HepG2 (cell line): Measurements from ENCODE around the gene KRTAP5-6. TPM values are rescaled to one million over a fixed set of nuclear protein-coding genes. Genes with fewer than 3 reads are reported as not detected.

Experiments
- HDAC1 ChIP-seq: sonication (generic); formaldehyde crosslinking; IDR thresholded peaks from 2 replicates; pipeline ENCODE4 v1.5.1; 2020; ENCODE audit warnings: mild to moderate bottlenecking, missing genetic modification reagents
- HIVEP1 ChIP-seq: sonication (generic); formaldehyde crosslinking; IDR thresholded peaks from 2 replicates; pipeline ENCODE4 v1.4.0; 2020; ENCODE audit warnings: mild to moderate bottlenecking, missing genetic modification reagents
- MLX ChIP-seq: IDR thresholded peaks from 2 replicates; pipeline ENCODE4 v1.6.1; 2016
- NONO ChIP-seq, 2 experiments: fragments of 450-650 bp in 1 of 2; sonication (generic) in 1 of 2; formaldehyde crosslinking in 1 of 2; IDR thresholded peaks in 1 of 2; conservative IDR thresholded peaks in 1 of 2; 2 replicates each; pipeline versions ENCODE4 v1.6.1 to v1.8.0; 2017 to 2022; ENCODE audit warnings: mild to moderate bottlenecking in 1 of 2, missing genetic modification reagents in 1 of 2, moderate library complexity in 1 of 2
- PCBP2 ChIP-seq: fragments of 200-400 bp; formaldehyde crosslinking; optimal IDR thresholded peaks from 2 replicates; pipeline ENCODE3; 2018; ENCODE audit warnings: low read length, low read depth; ENCODE audit not compliant: poor library complexity, severe bottlenecking
- SMAD3 ChIP-seq: sonication (generic); formaldehyde crosslinking; IDR thresholded peaks from 2 replicates; pipeline ENCODE4 v1.4.0; 2020; ENCODE audit warnings: missing genetic modification reagents
- SOX13 ChIP-seq, 3 experiments: fragments of 450-650 bp in 1 of 3; sonication (generic) in 1 of 3; formaldehyde crosslinking in 1 of 3; IDR thresholded peaks in 2 of 3; conservative IDR thresholded peaks in 1 of 3; 2 replicates each; pipeline versions ENCODE4 v1.5.0 to v1.6.1; 2016 to 2020; ENCODE audit warnings: antibody characterized with exemption in 1 of 3, mild to moderate bottlenecking in 1 of 3, missing compliant biosample characterization in 1 of 3, missing genetic modification reagents in 1 of 3, moderate library complexity in 1 of 3
- SRY ChIP-seq: sonication (generic); formaldehyde crosslinking; IDR thresholded peaks from 2 replicates; pipeline ENCODE4 v1.8.0; 2022; ENCODE audit warnings: mild to moderate bottlenecking, missing genetic modification reagents
- TEAD2 ChIP-seq: sonication (generic); formaldehyde crosslinking; IDR thresholded peaks from 2 replicates; pipeline ENCODE4 v1.9.0; 2021; ENCODE audit warnings: missing genetic modification reagents
- TERF1 ChIP-seq: sonication (generic); formaldehyde crosslinking; IDR thresholded peaks from 2 replicates; pipeline ENCODE4 v1.8.0; 2022; ENCODE audit warnings: mild to moderate bottlenecking, missing genetic modification reagents, moderate library complexity
- TFDP2 ChIP-seq: sonication (generic); formaldehyde crosslinking; IDR thresholded peaks from 2 replicates; pipeline ENCODE4 v1.4.0; 2020; ENCODE audit warnings: missing genetic modification reagents
- USF2 ChIP-seq, 2 experiments: sonication (generic) in 1 of 2; formaldehyde crosslinking in 1 of 2; IDR thresholded peaks; 2 replicates each; pipeline versions ENCODE4 v1.5.1 to v1.6.1; 2011 to 2020; ENCODE audit warnings: borderline replicate concordance in 1 of 2, low read depth in 1 of 2, low read length in 1 of 2, mild to moderate bottlenecking in 1 of 2, missing genetic modification reagents in 1 of 2, moderate library complexity in 1 of 2
- ZEB1 ChIP-seq: IDR thresholded peaks from 2 replicates; pipeline ENCODE4 v1.6.1; 2012; ENCODE audit warnings: mild to moderate bottlenecking, low read depth, inconsistent platforms; ENCODE audit not compliant: insufficient replicate concordance
- ZNF292 ChIP-seq: sonication (generic); formaldehyde crosslinking; IDR thresholded peaks from 2 replicates; pipeline ENCODE4 v1.8.1; 2022; ENCODE audit warnings: mild to moderate bottlenecking, low read depth, missing genetic modification reagents, borderline replicate concordance
- ZNF331 ChIP-seq: sonication (generic); formaldehyde crosslinking; IDR thresholded peaks from 2 replicates; pipeline ENCODE4 v1.4.0; 2020; ENCODE audit warnings: missing genetic modification reagents
- ZNF431 ChIP-seq: sonication (generic); formaldehyde crosslinking; IDR thresholded peaks from 2 replicates; pipeline ENCODE4 v1.9.0; 2022; ENCODE audit warnings: missing genetic modification reagents, low read depth, mild to moderate bottlenecking, borderline replicate concordance
- ZNF510 ChIP-seq: sonication (generic); formaldehyde crosslinking; IDR thresholded peaks from 2 replicates; pipeline ENCODE4 v1.4.0; 2020; ENCODE audit warnings: low read depth, mild to moderate bottlenecking, missing genetic modification reagents
- ZNF7 ChIP-seq: IDR thresholded peaks from 2 replicates; pipeline ENCODE4 v1.6.1; 2016; ENCODE audit warnings: missing biosample characterization, missing genetic modification reagents
- ZNF770 ChIP-seq: sonication (generic); formaldehyde crosslinking; IDR thresholded peaks from 2 replicates; pipeline ENCODE4 v1.5.0; 2020; ENCODE audit warnings: mild to moderate bottlenecking, missing genetic modification reagents
- ZSCAN30 ChIP-seq: sonication (generic); formaldehyde crosslinking; IDR thresholded peaks from 2 replicates; pipeline ENCODE4 v1.5.0; 2020; ENCODE audit warnings: mild to moderate bottlenecking, missing genetic modification reagents
- polyA plus RNA-seq, 8 experiments: library from polyadenylated mRNA; depleted of rRNA in 3 of 8; stranded (reverse) in 7 of 8; unstranded in 1 of 8; fragments of >200 nt; fragmentation: Illumina TruSeq in 4 of 8; extraction: Trizol in 4 of 8; gene quantifications; 2 replicates each; pipeline versions ENCODE4 v1.2.1 to v1.2.3, GENCODE V29; 2011 to 2016; ENCODE audit warnings: low read depth in 4 of 8, missing spikeins in 1 of 8, mixed read lengths in 1 of 8; ENCODE audit not compliant: insufficient read depth in 1 of 8
- total RNA-seq, 5 experiments: library from RNA; depleted of rRNA; stranded (reverse); fragments of >200 nt; fragmentation: Illumina TruSeq; extraction: Trizol; gene quantifications; 2 replicates each; pipeline ENCODE4 v1.2.3, GENCODE V29; 2016; ENCODE audit warnings: low read depth in 1 of 5

The KRTAP5-6 gene
- total and polyA plus RNA-seq, 2 of the 13 experiments (the other 11 are each of a cell fraction or from before 2014, with no cell fraction given) = not detected

GRCh38 chr11:1694064-1694845, 2.7 kb upstream of the KRTAP5-6 start (continued):
- no peak for TF ChIP-seq USF2 (IDR thresholded peaks at IDR 0.05; ENCODE audit: low read depth, low read length)
- TF ChIP-seq USF2 (CRISPR knock-in tag; IDR thresholded peaks at IDR 0.05; ENCODE audit: borderline replicate concordance) = no peak
- TF ChIP-seq SMAD3 (CRISPR knock-in tag) = peak; percentile 63; the same call in 1 of the 2 replicates
- TF ChIP-seq NONO (IDR thresholded peaks at IDR 0.05) = no peak
- TF ChIP-seq NONO (CRISPR knock-in tag; conservative IDR thresholded peaks at IDR 0.05) = peak; percentile 82; the same call in 1 of the 2 replicates
- TF ChIP-seq ZNF292 (CRISPR knock-in tag) = 0 out of 2 replicates have a peak, but pooled peaks have one; percentile 17
- no peak for TF ChIP-seq ZSCAN30
- TF ChIP-seq TERF1 (CRISPR knock-in tag) = no peak
- peak; percentile 60; the same call in 1 of the 2 replicates for TF ChIP-seq ZNF331 (CRISPR knock-in tag)
- TF ChIP-seq ZNF431 (CRISPR knock-in tag) = no peak
- peak; percentile 57 for TF ChIP-seq HDAC1 (CRISPR knock-in tag)
- TF ChIP-seq ZNF770 = peak; percentile 64; the same call in 1 of the 2 replicates
- no peak for TF ChIP-seq ZNF7 (CRISPR knock-in tag)
- TF ChIP-seq TFDP2 (CRISPR knock-in tag) = peak; percentile 50; the same call in 1 of the 2 replicates
- TF ChIP-seq MLX = no peak
- TF ChIP-seq TEAD2 (CRISPR knock-in tag) = no peak
- no peak for TF ChIP-seq PCBP2
- no peak for TF ChIP-seq SOX13 (IDR thresholded peaks at IDR 0.05)
- peak in 1 of 2 experiments; percentile 41; a peak in 1 of 4 replicates for TF ChIP-seq SOX13 (CRISPR knock-in tag; conservative IDR thresholded peaks at IDR 0.05 in 1 of 2, IDR thresholded peaks at IDR 0.05 in 1 of 2)
- 0 out of 2 replicates have a peak, but pooled peaks have one; percentile 33 for TF ChIP-seq HIVEP1 (CRISPR knock-in tag)
- TF ChIP-seq SRY (CRISPR knock-in tag) = peak; percentile 56; the same call in 1 of the 2 replicates
- TF ChIP-seq ZEB1 = no peak
- TF ChIP-seq ZNF510 (CRISPR knock-in tag) = no peak
